Stimulated activated CD4-positive, alpha-beta T cell treated with anti-CD3 and anti-CD28 coated beads, Interleukin-15, amount 100 ng/mL, for 48 hours (primary cell): ENCODE data around the gene RAC3.

Experiments
- DNase-seq, 2 donors: peaks; one replicate each; pipeline ENCODE4 v3.0.0-alpha.2; 2020; ENCODE audit warnings: low read depth in 2 of 2

The RAC3 gene

DNA sequence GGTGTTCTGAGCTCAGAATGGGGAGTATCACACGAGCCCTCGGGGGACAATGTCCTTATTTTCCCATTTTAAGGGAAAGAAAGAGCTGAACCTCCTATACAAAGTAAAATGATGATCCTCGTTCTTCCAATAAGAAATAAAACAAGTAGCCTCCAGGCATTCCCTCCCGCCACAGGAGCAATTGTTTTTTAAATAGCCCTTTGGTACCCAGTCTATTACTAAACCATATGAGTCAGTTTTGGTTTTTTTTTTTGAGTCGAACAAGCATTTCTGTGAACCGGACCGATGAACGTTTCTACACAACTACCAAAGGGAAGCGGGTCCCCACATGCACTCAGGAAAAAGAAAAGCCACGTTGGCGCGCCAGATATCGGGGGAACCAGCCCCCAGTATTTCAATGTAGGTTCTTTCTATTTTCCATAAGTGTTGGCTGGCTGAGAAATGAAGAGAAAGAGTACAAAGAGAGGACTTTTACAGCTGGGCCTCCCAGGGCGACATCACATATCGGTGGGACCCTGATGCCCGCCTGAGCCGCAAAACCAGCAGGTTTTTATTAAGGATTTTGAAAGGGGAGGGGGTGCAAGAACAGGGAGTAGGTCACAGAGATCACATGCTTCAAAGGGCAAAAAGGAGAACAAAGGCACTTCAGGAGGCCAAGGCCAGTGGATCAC, 9.8 kb downstream of the RAC3 start:
- no peak for DNase-seq

DNA sequence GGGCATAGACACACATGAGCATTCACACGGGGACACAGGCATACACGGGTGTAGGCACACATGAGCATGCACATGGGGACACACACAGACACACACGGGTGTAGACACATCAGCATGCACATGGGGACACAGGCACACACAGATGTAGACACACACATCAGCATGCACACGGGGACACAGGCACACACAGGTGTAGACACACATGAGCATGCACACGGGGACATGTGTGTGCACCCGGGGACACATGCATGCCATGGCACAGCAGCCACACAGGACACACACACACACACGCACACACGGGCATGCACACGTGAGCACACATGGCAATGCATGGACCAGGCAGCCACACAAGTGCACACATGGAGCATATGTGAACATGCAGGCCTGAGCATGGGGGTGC, 11.2 kb downstream of the RAC3 start:
- no peak for DNase-seq

DNA sequence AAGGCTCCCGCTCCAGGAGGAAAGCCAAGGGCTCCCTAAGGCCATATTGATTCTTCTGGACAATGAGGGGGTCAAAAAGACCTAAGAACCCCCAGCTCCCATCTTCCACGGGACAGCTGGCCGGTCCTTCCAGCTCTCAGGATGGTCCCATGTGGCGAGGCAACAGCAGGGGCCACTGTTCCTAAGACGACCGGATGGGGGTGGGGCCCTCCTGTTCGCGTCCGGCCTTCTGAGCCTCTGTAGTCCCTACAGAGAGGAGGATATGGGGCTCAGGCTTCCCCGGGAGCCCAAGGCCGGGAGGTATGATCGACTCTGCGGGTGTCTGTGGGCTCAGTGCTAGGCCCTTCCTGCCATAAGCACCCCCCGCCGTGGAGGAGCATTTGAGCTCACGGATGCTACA, 12.0 kb downstream of the RAC3 start:
- no peak for DNase-seq

DNA sequence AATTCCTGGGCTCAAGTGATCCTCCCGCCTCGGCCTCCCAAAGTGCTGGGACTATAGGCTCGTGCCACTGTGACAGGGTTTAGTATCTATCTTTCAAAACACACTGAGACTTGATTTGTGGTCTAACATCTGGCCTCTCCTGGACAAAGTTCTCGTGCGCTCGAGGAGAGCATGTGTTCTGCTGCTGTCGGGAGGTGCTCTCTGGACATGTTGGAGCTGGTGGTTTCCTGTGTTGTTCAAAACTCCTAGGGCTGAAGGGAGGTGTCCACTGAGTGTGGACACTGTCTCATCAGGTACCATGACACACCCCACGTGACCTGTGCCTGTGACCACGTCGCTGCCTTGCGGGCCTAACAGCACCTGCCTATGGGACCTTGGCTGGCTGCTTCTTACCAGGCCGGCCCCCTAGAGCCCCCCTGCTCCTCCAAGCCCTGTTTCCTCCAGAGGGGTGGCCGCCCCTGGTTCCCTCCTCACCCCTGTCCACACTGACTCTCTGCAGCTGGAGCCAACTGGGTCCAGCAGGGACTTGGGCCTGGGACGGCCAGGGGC, 14.5 kb downstream of the RAC3 start:
- no peak for DNase-seq

DNA sequence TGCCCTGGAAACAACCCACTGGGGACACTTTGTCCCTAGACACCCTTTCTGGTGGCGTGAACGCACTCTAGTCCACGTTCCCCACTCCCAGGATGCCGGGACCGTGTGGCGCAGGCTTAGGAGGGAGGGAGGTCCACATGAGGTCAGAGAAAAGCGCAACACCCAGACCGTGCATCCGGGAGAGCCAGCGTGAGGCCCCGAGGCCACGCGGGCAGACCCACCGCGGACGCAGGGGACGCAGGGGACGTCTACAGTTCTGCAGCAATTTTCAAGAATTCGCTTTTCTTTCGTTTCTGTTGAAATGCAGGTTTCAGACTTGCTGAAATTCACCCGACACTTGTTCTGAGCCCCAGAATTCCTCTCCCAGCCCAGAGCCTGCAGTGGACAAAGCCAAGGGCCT, 15.4 kb downstream of the RAC3 start:
- DNase-seq, result no peak

DNA sequence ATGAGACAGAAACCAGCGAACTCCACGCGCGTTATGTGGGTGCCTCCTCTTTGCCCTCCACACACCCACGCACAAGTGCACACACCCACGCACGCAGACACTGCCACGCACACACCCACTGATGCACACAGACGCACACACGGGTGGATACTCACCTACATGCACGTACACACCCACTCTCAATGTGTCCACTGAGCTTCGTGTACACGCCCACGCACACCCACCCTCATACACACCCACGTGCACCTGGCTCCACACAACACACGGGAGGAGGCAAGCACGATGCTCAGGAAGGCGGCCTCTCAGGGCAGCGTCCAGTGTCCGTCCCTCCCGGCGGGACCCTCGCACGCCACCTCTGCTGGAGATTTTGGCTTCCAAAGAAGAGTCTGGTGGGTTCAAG, 15.9 kb downstream of the RAC3 start:
- no peak for DNase-seq

DNA sequence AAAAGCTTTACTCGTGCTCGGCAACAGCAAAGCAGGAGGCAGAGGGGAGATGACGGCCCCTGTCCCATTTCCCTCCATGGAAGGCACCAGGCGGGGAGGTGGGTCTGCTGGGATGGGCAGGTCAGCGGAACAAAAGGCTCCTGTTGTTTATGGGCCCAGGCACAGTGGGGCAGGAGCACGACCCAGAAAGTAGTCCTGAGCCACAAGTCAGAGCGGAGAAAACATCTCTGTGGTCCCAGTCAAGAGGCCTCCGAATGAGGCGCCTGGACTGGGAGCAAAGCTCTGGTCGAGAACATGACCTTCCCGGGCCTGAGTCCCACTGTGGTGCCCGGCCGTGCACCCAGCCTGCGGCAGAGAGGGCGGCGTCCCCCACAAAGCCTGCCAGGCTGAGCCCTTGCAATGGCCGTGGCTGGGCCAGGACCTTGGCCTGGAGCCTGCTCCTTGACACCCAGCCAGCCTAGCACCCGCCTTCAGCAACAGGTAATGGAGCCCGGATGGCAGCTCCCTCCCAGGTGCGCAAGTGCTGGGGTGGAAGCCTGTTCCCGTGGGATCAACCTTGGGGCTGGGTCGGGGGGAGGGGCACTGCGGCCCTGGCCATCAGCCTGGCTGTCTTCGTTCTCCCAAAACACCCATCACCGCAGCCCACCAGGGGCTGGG, 16.6 kb downstream of the RAC3 start:
- no peak for DNase-seq

DNA sequence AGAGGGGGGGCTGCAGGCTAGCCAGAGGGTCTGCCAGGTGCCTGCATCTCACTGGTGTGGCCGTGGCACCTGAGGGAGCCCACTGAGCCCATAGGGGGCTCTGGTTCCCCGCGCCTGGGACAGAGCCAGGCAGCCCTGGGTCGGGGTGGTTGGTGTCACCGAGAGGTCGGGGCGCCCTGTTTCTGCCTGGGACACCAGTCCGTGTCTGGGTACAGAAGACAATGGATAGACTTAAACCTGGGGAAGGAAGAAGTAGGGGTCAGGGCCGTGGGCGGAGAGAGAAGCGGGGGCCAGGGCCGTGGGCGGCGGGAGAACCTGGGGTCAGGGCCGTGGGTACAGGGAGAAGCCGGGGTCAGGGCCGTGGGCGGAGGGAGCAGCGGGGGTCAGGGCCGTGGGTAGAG, 17.1 kb downstream of the RAC3 start:
- no peak for DNase-seq

DNA sequence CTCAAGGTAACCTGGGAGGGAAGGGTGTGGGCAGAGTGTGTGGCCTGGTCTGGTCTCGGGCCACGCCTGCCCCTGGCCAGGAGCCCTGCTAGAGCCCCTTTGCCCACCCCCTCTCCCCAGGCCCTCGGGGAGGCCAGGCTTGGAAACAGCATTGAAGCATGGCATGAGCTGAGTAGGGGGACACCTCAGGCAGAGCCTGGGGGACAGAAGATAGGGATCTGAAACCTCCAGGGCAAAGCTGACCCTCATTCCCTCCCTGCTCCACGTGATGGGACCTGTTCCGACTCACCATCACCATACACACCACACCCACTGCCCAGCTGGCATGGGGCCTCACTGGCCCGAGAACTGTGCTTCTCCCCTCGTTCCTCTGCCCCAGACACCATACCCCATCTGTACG, 17.6 kb downstream of the RAC3 start:
- DNase-seq, result no peak

DNA sequence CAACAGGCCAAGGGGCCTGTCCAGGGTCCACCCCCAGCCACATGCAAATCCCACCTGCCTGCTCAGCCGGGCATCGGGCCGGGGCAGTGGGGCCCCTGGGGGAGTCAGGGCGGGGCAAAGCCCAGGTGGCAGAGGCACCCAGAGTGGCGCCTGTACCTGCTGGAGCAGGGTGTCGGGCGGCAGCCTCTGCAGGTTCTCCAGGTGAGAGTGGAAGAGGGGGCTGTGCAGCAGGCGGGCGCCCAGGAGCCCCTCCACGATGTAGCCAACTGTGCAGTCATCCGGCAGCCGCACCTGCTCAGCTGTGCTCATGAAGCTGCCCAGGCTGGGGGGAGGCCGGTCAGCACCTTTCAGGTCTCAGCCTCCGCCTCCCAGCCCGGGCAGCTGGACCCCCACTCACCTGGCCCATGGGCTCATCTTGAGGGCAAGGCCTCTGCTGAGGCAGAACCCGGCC, 18.1 kb downstream of the RAC3 start:
- DNase-seq, result no peak

DNA sequence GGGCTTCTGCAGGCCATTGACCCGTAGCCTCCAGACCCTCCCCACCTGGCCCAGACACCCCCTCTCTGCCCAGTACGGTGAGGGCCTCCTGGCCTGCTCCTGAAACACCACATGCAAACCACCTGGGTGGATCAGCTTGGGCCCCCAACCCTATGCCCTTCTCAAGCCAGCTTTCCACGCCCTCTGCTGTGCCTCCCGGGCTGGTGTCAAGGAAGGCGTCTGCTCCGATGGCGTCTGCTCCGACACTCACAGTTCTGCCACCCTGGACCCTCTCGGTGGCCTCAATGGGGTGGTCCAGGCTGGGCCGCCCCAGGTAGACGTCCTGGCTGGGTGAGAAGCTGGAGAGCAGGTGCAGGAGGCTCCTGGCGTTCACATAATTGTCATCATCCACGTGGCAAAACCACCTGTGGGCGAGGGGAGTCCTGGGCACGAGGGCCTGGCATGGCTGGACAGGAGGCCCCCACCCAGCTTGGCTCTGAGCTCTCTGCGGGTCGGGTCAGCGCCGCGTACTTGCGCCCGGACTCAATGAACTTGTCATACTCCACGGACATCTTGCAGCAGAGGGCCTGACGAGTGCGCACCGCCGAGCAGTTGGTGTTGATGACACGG, 18.8 kb downstream of the RAC3 start:
- no peak for DNase-seq

DNA sequence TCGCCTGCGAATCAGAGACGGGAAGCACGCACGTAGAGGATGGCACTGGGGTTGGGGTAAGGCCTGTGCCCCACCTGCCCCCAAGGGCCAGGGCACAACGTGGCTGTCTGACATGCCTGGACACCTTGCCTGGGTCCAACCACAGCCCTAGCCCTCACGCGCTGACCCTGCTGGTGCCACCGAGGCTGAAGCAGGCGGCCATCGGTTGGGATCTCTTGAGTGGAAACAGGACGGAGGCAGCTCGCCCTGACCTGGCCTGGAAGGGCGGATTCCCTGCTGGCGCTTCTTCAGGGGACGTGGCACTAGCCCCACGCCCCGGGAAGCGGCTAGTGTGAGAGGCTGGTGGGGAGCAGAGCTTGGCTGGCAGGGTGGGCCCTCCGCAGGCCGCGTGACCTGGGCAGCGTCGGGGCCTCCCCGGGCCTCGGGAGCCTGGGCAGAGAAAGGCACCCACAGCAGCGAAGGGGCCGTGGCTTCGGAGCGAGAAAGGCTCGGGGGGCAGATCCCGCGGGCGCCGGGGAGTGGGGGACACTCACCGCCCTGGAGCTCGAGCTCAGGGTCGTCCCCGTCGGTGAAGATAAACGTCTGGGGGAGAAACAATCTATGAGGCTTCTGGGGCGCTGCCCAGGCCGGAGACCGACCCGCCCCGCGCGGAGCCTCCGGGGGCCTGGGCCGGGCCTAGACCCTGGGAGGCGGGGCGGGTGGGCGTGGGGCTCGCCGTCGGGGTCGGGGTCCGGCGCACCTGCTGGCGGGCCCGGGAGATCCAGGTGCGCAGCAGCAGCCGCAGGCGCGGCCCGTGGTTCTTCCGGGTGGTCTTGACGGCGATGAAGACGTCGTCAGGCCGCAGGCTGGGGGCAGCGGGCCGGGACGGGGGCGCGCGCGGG, 19.5 kb downstream of the RAC3 start:
- DNase-seq, result no peak

DNA sequence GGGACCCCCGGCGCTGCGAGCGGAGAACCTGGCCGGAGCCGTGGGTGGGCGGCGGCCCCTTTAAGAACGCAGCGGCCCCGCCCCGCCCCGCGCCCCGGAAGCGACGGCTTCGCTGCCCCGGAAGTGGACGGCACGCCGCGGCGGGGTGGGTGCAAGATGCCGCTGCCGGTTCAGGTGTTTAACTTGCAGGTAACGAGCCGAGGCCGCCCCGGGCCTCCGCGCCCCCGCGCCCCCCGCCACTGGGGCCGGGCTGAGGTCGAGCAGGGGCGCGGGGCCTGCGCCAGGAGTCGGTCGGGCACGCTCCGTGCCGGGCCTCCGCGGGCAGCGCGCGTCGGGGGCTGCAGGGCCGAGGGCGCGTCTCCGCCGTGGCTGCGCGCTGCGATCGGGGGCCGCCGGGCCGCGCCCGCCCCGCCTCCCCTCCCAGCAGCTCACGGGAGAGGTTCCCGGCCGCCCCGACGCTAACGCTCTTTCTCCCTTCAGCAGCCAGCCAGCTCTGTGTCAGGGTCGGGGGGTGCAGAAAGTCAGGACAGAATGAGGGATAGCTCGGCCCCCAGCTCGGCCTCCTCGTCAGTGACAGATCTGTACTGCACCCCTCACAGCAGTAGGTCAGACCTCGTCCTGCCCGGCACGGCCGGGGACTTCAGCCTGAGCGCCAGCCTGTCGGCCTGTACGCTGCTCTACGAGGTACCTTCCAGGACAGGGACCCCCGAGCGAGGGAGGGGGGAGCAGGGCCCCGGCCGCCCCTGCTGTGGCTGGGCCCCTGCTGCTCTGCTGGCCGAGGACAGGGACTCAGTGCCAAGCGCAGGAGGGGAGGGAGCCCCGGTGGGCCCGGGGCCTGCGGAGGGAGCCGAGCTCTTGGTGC, 20.5 kb downstream of the RAC3 start, which contains the start of the genes GPS1 and RFNG:
TSS of gene GPS1 (plus strand) at position 123 of the 862 bp plus-strand sequence. CDS start at position 157, 34 bp downstream.
TSS of gene RFNG (minus strand) at position 36 of the 862 bp plus-strand sequence. CDS start 45 bp downstream, outside the sequence.
- peak; percentile 47 to 80 for DNase-seq

DNA sequence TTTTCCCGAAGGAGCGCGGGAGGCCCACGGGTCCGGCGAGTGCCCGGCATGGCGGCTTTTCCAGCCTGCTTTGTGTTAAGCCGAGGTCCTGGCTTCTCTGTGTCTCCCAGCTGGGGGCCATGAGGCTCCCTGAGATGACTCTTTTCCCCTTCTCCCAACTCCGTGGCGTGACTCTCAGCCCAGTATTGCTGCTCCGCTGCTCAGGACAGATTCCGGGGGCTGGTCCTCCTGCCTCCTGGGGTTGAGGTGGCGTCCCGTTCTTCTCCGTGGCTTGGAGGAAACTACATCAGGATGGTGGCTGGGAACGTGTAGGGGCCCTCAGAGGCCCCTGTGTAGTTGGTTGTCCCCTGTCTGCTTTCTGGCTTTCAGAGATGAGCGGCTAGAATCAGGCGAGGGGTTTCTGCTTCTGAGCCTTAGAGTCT, 21.2 kb downstream of the RAC3 start:
- no peak for DNase-seq

DNA sequence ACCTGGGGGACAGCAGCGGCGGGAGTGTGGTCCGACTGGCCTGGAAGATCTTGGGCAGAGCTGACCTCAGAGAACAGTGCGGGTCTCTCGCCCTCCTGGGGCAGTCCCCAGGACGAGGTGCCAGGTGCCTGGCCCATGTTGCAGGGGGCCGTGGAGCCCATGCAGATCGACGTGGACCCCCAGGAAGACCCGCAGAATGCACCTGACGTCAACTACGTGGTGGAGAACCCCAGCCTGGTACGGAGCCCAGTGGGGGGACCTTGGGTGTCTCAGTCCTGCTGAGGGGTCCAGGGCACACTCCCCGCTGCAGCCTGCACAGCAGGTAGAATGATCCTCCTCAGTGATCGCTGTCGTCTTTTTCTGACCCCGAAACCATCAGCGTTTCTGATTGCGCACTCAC, 21.7 kb downstream of the RAC3 start:
- DNase-seq, result no peak

DNA sequence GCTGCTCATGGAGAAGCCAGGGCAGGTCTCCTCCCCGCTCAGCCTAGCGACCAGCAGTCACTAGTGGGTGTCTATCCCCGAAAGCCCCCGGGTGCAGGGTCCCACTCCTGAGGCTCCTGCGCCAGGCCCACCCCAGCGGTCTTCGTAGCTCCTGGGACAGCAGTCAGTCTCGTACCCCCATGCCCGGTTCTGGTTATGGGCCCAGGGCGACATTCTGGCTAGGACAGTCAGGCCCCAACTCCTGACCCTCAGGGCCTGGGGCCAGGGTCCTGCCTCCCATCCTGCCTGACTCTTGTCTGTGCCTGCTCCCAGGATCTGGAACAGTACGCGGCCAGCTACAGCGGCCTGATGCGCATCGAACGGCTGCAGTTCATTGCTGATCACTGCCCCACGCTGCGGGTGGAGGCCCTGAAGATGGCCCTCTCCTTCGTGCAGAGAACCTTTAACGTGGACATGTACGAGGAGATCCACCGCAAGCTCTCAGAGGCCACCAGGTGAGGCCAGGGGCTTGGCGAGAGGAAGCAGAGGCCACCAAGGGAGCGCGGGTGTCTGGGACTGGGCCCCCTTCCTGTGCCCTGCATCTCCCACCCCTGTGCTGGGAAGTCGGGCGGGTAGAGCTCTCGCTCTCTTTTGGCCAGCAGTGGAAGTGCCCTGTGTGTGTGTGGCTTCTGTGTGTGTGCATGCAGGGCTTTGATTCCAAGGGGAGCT, 22.2 kb downstream of the RAC3 start:
- DNase-seq, result no peak

DNA sequence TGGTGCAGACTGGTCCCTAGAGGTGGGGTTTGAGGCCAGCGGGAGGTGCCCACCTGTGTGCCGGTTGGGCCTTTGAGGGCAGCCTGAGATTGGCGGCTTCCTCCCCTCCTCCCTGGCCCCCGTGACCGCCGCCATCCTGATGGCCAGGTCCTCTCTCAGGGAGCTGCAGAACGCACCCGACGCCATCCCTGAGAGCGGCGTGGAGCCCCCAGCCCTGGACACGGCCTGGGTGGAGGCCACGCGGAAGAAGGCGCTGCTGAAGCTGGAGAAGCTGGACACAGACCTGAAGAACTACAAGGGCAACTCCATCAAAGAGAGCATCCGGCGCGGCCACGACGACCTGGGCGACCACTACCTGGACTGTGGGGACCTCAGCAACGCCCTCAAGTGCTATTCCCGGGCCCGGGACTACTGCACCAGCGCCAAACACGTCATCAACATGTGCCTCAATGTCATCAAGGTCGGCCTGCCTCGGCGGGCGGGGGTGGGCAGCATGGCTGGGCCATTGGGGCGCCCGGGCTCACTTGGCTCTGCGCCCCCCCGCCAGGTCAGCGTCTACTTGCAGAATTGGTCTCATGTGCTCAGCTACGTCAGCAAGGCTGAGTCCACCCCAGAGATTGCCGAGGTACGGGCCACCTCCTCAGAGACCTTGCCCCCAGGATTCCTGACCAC, 23.0 kb downstream of the RAC3 start:
- no peak for DNase-seq

DNA sequence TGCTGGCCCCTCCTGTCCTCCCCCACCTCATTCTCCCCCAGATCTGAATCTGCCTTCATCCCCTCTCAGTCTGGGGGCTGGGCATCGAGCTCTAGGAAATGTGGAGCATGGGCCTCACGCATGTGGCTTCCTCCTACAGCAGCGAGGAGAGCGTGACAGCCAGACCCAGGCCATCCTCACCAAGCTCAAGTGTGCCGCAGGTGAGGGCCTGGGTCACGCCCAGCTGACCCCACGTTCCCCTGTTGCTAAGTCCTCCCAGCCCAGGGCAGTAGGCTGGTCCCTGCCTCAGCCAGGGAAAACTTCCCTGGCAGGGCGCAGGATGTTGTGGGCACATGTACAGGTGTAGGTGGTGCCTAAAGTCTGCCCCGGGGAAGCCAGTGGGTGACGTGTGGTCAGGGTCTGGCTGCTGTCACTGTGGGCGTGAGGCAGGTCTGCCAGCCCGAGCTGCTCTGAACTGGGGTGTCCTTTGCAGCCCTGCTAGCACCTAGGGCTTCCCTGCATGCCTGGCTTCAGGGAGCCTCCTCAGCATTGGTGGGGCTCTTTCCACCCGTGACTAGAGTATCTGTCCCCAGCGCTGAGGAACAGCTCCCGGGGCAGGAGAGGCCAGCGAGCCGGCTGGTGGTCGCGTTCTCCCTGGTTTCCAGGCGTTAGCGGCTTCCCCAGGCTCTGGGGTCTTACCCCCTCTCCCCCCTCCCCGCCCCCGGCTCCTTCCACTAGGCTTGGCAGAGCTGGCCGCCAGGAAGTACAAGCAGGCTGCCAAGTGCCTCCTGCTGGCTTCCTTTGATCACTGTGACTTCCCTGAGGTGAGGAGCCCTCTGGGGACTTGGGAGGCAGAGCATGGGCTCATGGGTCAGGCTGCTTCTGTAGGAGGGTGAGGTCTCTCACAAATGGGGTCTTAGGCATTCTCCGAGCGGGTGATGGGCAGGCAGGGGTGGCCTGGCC, 23.8 kb downstream of the RAC3 start:
- no peak for DNase-seq
